Kidney (tissue), 14 donors: ENCODE results near the gene PODXL2. TPM values are rescaled to one million over a fixed set of nuclear protein-coding genes. Genes with fewer than 3 reads are reported as not detected.

Source experiments
- DNase-seq, 5 donors: peaks; one replicate each; pipeline ENCODE4 v3.0.0-alpha.2; 2013 to 2020
- FAIRE-seq: peaks from 2 replicates; lab custom pipeline; 2012; peaks lifted over from hg19 to GRCh38; lab: Jason Lieb, UNC
- H3K27ac ChIP-seq, 2 donors: one replicate each; pipeline ENCODE4 v1.7.0; 2013; ENCODE audit warnings: low read depth in 2 of 2, low read length in 2 of 2, inconsistent platforms in 1 of 2
- H3K27me3 ChIP-seq: one replicate; pipeline ENCODE4 v1.7.1; 2013; ENCODE audit warnings: low read length, inconsistent platforms; ENCODE audit not compliant: control insufficient read depth, insufficient read depth
- H3K36me3 ChIP-seq, 3 donors: one replicate each; pipeline versions ENCODE4 v1.7.0 to v1.7.1; 2013; ENCODE audit warnings: low read length in 3 of 3, control low read depth in 1 of 3, inconsistent platforms in 1 of 3; ENCODE audit not compliant: insufficient read depth in 3 of 3, control insufficient read depth in 2 of 3
- H3K4me1 ChIP-seq, 3 donors: one replicate each; pipeline versions ENCODE4 v1.7.0 to v1.7.1; 2013; ENCODE audit warnings: low read length in 3 of 3, inconsistent platforms in 1 of 3, low read depth in 1 of 3; ENCODE audit not compliant: control insufficient read depth in 2 of 3, insufficient read depth in 2 of 3
- H3K4me3 ChIP-seq, 3 donors: one replicate each; pipeline versions ENCODE4 v1.7.0 to v1.8.1; 2013; ENCODE audit warnings: low read length in 3 of 3, control low read depth in 1 of 3, inconsistent platforms in 1 of 3
- H3K9ac ChIP-seq, 3 donors: one replicate each; pipeline versions ENCODE4 v1.7.0 to v1.7.1; 2013; ENCODE audit warnings: low read length in 3 of 3, control low read depth in 1 of 3, inconsistent platforms in 1 of 3
- H3K9me3 ChIP-seq, 3 donors: one replicate each; pipeline versions ENCODE4 v1.7.0 to v1.7.1; 2013; ENCODE audit warnings: low read length in 3 of 3, control low read depth in 1 of 3, inconsistent platforms in 1 of 3; ENCODE audit not compliant: control insufficient read depth in 2 of 3, insufficient read depth in 1 of 3
- CTCF ChIP-seq: IDR thresholded peaks from 3 replicates; pipeline ENCODE4 v1.5.1; 2012; ENCODE audit warnings: mild to moderate bottlenecking, moderate library complexity, borderline replicate concordance; ENCODE audit not compliant: insufficient read depth; ENCODE audit errors: extremely low read depth
- intact Hi-C: fragments of 100-400 bp; cut with DNase I; formaldehyde crosslinking; loops from one replicate; pipeline ENCODE4 v1.11.1; 2022
- polyA plus RNA-seq: library from polyadenylated mRNA; stranded (reverse); fragments of 350-450 nt; fragmentation: Illumina TruSeq; extraction: RNeasy Lipid Tissue Mini Kit (QIAGEN cat#74804); gene quantifications from one replicate; pipeline ENCODE4 v1.2.3, GENCODE V29; 2014; ENCODE audit warnings: low read depth, low replicate concordance; ENCODE audit not compliant: insufficient read depth
- total RNA-seq: library from RNA; stranded (reverse); fragmentation: NEBNext Ultra II Directional; extraction: Animal tissue kit (Norgen Biotek cat#: 25700); gene quantifications from one replicate; pipeline ENCODE4 v1.2.1, GENCODE V29; 2021
- donor health status: control.
- donor health status: control.
- donor health status: control.
- donor health status: control.
- donor health status: control.
- donor health status: DM: yes; HTN: yes; CAD: no.
- donor health status: Normal renal cell carcinoma (clear cell type).

The PODXL2 gene
- total and polyA plus RNA-seq, 2 donors from 2014 or later = 7.4 to 10.5 TPM

GRCh38 chr3:127689266-127689860 is 60.4 kb downstream of the PODXL2 start:
- peaks cover 0 to 4% (median 0%) of the 10 kb centered on the region in 3 donors for H3K36me3 ChIP-seq
- no peak overlapping the region for H3K9ac ChIP-seq

GRCh38 chr3:127690106-127690505 is 61.1 kb downstream of the PODXL2 start:
- Histone ChIP-seq H3K4me1 (no peaks in the 10 kb centered on the region), H3K9me3 (no peaks in the 10 kb centered on the region), H3K27ac (no peak overlapping the region), H3K27me3 (no peaks in the 10 kb centered on the region), H3K9ac (no peak overlapping the region), H3K36me3 (peaks cover 0 to 4% (median 0%) of the 10 kb centered on the region in 3 donors), H3K4me3 (no peak overlapping the region)
- FAIRE-seq (no peak), DNase-seq (no peak)
- no peak for TF ChIP-seq CTCF
- intact Hi-C loops = no loop called here

More at GRCh38 chr3:127689266-127689860, 60.4 kb downstream of the PODXL2 start:
- intact Hi-C loops = no loop called here
- FAIRE-seq = no peak
- peak in 2 of 5 donors; percentile 36 to 45 for DNase-seq
- H3K27me3 ChIP-seq = no peaks in the 10 kb centered on the region
- no peaks in the 10 kb centered on the region for H3K9me3 ChIP-seq
- no peak overlapping the region for H3K4me3 ChIP-seq
- H3K27ac ChIP-seq = no peak overlapping the region
- TF ChIP-seq CTCF = no peak
- H3K4me1 ChIP-seq = no peaks in the 10 kb centered on the region

- no peak overlapping the region for H3K27ac ChIP-seq
- no peaks in the 10 kb centered on the region for H3K9me3 ChIP-seq
- peaks cover 0 to 4% (median 0%) of the 10 kb centered on the region in 3 donors for H3K36me3 ChIP-seq
- peak in 4 of 5 donors; percentile 37 to 78 (median 57) for DNase-seq
- H3K9ac ChIP-seq = no peak overlapping the region
- no peak for FAIRE-seq
- no peak overlapping the region for H3K4me3 ChIP-seq
- intact Hi-C loops = no loop called here
- H3K27me3 ChIP-seq = no peaks in the 10 kb centered on the region
- peak; percentile 29 for TF ChIP-seq CTCF
- H3K4me1 ChIP-seq = no peaks in the 10 kb centered on the region
Observed at GRCh38 chr3:127690823-127691452, 62.0 kb downstream of the PODXL2 start.
